GM19193 (cell line): Measurements from ENCODE around the gene NAALADL2.

Source experiments
- POLR2A ChIP-seq: IDR thresholded peaks from 4 replicates; pipeline ENCODE4 v1.6.1; 2011; ENCODE audit not compliant: insufficient read depth, insufficient read length; ENCODE audit errors: extremely low read depth

NAALADL2 gene

DNA sequence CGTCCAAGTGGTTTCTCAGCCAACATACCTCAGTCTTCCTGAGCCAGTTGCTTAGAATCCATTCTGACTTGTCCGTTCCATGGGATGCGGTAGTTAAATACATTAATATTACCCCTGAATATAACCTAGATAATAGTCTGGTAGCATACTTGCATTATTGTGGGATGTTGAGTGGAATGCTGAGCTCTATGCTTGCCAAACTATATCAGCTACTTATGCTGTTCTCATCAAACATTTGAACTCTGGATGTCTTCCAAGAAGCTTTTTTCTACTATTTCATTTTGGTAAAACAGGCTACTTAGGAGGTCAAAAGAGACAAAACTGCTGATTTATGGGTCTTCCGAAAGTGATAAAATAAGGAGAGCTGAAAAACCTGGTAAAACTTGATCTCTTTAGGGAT is 429.5 kb downstream of the NAALADL2 start:
- TF ChIP-seq POLR2A, result no peak

DNA sequence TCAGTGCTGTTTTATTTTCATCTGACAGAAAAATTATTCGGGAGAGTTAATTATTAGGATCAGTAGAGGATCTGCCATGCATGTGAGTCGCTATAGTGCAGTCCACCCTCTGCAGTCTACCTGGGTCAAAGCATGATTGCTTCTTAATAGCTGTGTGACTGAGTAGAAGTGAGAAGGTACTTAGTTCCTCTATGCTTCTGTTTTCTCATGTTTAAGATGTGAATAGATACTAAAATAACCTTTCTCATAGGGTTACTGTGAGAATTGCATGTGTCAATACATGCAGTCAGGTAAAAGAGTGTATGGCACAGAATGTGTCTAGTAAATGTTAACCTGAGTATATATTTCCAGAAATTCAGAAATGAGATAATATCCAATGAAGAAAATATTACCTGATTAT is 435.7 kb downstream of the NAALADL2 start:
- TF ChIP-seq POLR2A, result no peak

DNA sequence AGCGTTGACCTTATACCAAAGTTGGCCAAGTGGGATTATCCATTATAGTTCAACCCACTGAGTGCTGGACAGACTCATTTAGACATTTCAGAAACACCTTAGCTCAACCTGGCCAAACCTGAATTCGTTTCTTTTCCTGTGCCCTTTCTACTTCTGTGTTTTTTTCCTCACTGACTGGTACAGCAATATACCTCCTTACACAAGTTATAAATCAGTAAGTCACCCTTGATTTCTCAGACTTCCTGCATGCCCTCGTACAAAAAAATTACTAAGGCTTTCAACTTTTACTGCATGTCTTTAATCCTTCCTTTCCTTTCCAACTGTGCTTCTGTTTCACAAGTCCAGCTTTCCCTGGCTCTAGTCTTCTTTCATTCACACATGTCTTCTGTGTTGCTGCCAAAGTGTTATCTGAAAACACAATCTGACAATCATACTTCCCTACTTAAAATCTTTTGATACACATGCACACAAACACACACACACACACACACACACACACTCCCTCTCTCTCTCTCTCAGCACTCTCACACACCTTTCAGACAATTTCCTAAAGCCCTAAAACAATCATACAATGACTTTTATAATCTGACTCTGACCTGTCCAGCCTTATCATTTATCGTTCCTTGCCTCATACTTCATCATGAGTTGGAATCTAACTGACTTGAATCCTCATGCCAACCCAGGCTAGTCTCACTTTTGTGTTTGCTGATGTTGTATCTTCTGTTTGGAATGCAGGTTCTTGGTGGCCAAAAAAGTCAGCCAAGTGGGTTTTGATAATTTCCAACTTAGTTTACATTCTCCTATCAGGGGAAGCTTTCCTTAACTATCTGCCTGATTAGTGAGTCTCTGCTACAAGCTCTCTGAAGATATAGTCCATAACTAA is 436.4 kb downstream of the NAALADL2 start:
- no peak for TF ChIP-seq POLR2A

DNA sequence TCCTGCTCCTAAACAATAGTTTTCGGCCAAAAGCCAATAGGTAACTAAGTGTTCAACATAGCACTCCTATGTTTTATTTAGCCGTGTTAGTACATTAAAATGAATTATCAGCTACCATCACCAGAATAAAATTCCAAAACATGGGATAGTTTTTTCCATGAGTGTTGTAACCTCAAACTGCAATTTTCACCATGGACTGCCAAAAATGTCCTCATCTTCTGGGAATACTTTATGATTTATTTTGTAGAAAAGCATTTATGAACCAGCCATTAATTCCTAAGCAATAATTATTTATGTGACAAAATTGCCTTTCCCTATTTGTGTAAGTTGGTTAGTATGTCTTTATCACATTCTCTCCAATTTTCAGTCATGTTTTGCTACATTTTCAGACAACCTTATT is 438.1 kb downstream of the NAALADL2 start:
- TF ChIP-seq POLR2A, result no peak

DNA sequence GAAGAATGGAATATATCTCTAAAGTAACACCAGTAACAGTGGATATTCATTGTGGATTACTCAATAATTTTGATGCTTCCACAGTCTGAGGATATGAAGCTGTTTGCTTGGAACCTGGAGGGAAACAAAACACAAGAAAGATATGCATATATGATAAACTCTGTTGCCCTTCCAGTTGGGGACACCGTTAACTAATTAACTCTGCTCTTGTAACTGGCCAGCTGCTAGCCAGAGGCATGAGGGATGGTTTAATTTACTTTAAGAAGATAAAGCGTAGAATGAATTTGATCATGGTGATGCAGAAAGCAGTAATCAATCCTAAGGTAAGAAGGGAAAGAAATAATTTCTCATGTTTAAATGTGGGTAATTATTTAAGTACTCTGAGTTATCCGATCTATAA is 442.6 kb downstream of the NAALADL2 start:
- no peak for TF ChIP-seq POLR2A

DNA sequence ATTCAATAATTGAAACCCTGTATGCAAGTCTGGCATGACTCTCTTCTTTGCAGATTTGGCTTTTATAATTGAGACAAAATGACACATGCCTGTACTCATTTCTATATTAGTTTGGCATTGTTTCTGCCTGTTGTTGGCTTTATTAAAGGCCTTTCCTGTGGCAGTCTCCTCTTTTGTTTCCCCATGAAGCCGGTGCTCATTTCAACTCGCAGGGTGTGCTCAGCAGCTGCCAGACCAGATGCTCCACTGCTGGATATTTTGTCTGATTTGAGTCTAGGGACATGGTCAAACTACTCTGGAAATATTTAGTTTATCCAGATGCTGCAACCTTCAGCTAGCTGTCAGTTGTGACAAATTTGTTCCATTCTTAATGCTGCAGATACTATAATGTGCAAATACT is 445.3 kb downstream of the NAALADL2 start:
- no peak for TF ChIP-seq POLR2A

DNA sequence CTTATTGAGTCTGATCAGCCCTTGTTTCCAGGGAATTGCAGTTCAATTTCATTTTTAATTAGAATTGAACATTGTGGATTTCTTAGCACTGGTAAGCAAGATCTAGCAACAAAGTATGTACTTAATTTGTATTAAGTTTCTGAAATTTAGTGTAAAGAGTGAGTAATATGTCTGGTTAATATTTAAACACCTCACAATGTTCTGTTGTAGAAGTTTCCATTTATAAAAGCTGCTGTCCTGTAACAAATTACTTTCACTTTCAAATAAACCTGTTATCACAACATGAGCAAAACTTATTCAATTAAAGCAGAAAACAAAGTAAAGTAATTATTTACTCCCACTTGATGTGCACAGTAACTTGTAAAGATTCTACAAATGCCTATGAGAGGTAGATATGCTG is 448.5 kb downstream of the NAALADL2 start:
- no peak for TF ChIP-seq POLR2A

DNA sequence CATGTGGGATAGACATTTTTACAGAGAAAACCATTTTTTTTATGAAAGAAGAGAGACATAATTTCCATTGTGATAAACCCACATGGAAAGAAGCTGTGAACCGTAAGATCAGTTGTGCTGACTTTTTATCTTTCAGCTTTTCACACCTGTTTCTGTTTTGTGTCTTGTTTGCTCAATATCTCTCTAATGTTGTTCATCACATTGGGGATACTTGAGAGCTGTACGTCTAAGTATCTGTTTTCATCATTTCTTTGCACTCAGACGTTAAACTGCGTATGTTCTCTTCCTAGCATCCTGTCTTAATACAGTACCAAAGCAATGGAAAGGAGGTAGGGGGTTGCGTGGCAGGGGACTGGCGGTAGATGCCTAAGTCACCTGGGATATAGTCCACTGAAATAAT is 449.0 kb downstream of the NAALADL2 start:
- TF ChIP-seq POLR2A, result no peak

DNA sequence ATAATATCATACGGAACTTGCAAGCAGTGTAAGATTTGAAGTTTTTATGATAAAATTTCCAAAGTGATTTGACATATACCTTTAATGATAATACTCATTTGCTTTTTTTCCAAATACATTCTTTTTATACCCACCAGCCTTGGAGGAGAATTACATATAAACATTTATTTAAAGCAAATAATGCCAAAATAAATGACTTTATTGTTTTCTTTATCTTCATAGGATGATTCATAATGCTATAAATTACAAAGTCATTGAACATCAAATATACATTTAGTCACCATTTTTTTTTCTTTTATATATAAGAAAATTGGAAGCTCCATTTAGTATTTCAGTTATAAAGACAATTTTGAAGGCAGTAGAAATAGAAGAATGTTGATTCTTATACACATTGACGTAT is 450.9 kb downstream of the NAALADL2 start:
- no peak for TF ChIP-seq POLR2A

DNA sequence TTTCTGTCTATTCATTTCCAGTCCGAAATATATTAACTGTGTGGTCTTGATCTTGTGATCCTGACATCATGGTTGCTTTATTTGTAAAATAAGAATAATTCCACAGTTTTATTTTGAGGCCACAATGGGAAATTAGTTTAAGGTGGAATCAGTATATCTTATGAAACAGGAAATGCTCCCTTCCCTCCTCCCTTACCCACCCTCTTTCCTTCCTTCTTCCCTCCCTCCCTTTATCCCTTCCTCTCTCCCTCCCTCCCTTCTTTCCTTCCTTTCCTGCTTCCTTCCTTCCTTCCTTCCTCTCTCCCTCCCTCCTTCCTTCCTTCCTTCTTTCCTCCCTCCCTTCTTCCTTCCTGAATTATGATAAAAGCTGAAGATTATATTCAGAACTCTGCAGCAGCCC is 452.3 kb downstream of the NAALADL2 start:
- no peak for TF ChIP-seq POLR2A

DNA sequence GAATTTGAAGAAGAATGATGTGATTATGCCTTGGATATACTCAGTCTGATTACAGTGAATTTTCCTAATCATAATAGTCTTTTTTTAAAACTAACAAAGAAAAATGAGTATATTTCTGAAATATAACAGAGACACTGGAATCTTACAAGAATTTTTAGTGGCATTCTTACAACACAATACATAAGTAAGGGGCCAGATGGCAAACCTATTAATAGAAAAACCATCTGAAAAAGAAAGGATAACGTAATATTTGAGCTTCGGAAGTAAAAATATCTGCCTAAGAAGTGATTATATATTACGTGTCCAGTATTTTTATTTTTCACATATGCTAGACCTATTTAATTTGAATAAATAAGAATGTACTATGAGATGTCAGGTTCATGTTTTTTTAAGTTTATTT is 452.8 kb downstream of the NAALADL2 start:
- TF ChIP-seq POLR2A, result no peak

DNA sequence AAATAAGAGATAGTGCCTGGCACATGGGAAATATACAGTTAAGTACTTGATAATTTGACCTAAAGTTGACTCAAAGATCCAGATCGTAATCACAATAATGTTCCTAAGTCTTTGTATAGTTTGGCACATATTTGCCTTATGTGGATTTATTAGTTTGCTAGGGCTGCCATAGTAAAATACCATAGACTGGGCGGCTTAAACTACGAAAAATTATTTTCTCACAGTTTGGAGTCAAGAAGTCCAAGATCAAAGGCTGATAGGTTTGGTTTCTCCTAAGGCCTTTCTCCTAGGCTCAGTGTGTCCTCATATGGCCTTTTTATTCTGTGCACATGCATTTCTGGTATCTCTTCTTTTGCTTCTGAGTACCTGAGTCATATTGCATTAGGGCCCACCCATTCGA is 453.7 kb downstream of the NAALADL2 start:
- TF ChIP-seq POLR2A, result no peak

DNA sequence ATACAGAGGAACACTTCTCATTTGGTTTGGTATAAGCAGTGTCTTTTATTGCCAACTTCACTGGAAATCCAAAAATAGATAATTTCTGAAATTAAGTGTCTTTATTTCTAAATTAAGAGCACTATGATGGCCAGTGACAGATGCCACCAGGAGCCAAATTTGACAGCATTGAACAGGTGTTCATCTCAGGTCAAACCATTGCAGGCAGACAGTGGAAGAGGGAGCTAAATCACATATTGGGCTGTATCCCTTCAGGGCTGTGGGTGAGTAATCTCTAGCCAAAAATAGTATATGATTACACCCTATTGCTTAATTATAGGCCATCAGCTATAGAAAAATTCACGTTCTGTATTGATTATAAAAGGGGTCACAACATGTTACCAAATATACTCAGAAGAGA is 457.7 kb downstream of the NAALADL2 start:
- no peak for TF ChIP-seq POLR2A

DNA sequence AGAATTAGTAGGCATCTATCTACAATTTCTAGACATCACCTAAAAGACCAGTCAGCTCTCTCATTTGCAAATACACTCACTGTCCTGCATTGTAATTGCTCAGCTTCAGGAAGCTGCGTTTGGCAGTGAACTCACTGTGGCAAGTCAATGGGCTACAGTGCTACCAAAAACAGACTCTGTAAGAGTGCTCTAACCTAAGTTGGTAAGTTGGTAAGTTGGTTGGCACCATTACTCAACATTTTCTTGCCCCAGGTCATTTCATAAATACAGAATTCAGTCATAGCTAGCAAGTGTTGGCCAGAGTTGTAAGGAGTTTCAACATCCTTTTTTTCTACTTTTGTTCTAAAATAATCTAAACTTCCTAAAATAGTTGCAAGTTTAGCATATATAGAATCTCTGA is 466.3 kb downstream of the NAALADL2 start:
- TF ChIP-seq POLR2A, result no peak

DNA sequence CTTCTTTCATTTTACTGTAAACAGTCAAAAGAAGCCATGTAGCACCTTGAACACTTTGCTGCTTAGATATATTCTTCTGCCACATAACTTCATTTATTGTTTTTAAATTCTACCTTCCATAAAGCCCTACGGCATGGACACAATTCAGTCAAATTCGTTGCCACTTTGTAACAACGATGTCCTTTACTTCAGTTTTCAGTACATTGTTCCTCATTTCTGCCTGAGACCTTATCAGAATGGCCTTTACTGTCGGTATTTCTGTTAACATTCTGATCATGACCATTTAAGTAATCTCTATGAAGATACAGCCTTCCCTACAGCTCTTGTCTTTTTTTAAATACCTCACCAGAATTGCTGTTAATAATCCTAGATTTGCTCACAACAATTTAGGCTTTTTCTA is 466.9 kb downstream of the NAALADL2 start:
- no peak for TF ChIP-seq POLR2A

DNA sequence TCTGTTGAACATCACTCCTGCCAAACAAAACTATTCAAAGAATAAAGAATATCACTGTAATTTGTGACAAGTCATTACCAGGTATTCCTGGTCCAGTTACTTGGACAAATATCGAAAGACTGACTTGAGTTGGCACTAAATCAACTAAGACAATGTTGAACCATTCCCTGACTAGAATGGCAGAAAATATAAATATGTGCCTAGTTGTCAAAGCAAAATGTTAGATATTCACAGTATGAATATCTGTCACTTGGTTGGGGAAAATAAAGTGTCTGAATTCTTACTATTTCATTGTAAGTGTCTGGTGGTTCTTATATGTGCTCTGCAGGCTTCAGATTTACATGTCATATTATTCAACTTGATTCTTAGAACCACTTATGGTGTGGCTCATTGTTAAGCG is 470.2 kb downstream of the NAALADL2 start:
- no peak for TF ChIP-seq POLR2A

DNA sequence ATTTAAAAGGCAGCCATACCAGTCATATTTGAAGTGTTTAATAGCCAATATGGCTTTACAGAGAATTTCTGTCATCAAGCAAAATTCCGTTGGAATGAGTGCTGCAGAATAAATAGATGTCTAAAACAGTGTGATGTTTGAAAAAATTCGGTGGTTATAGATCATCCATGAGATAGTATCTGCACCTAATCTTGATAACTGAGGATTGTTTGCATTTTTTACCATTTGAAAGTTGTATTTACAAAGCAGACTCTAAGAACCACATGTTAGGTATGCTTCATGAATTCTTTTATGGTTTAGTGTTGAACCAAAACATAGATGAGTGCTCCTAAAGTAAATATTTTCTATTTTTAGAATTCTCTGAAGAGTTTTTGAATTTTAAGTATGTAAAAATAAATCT is 476.1 kb downstream of the NAALADL2 start:
- TF ChIP-seq POLR2A, result no peak
